NOMO-1 (cell line): ENCODE data around the gene RINT1.

Source experiments
- DNase-seq, 2 experiments: peaks; one replicate each; lab custom pipeline; 2025; ENCODE audit not compliant: unreplicated experiment in 2 of 2; lab: John Stamatoyannopoulos, UW

The RINT1 gene

GRCh38 chr7:105530546-105530945 lies 1.5 kb upstream of the RINT1 start:
- DNase-seq: no peak

DNA sequence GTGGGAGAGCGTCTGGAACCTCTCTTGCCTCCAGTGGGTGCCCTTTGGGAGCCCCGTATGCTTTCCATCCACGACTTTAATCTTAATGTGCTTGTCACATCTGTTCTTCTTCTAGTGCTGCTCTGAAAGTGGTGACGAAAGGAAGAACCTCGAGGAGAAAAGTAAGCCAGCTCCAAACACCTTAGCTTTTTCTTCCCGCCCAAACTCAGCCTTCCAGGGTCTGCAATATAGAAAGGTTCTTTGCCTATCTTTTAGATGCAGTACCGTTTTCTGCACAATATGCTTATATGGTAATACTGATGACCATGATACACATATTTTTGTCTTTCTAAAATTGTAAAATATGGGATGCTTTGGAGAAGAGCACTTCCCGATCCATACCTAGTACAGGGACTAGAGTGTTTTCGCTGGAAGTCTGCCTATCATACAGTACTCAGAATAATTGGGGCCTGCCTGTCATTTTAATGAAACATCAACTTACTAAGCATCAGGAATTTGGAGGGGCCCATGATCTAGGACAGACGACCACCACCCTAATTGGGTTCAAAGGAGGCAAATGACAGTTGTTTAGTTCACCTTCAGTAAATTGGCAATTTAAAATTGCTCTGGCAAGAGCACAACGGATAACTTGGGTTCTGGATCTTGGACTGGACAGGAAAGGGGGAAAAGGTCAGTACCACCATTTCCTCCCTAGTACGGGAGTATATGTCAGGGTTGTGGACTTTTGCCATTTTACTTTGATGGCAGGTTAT lies 884 bp downstream of the RINT1 start:
- DNase-seq: no peak

- DNase-seq: no peak
These were observed 6.3 kb downstream of the RINT1 start for GRCh38 chr7:105538339-105538738.

GRCh38 chr7:105559926-105560325 lies 27.9 kb downstream of the RINT1 start:
- DNase-seq: no peak

DNA sequence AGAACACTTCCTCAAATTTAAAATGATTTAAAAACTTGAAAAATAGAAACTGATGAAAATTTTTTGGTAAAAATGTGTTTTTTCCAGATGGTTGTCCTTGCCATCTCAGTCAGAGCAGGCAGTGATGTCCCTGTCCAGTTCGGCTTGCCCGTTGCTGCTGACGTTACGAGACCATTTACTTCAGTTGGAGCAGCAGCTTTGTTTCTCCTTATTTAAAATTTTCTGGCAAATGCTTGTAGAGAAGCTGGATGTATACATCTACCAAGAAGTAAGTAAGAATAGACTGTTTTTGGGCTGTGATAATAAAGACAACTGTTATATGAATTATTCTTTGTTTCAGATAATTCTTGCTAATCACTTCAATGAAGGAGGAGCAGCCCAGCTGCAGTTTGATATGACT lies 33.2 kb downstream of the RINT1 start:
- no peak for DNase-seq

DNA sequence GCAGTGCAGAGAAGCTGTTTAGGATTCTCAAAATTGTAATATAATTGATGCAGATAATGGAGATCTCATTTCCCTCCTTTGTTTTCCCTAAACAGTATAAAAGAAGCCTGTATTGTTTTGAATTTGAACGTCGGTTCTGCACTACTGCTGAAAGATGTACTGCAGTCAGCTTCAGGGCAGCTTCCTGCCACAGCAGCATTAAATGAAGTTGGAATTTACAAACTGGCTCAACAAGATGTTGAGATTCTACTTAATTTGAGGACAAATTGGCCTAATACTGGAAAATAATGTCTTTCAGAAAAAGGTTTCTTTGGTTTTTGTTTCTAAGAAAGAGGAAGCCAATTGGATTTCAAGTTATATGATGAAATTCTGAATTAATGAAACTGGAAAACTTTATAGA lies 35.0 kb downstream of the RINT1 start:
- DNase-seq: no peak

- no peak for DNase-seq
These were observed 35.8 kb downstream of the RINT1 start for GRCh38 chr7:105567821-105568220.

- DNase-seq: no peak
These were observed 39.9 kb downstream of the RINT1 start for GRCh38 chr7:105571891-105572290.

- no peak for DNase-seq
These were observed 45.2 kb downstream of the RINT1 start for GRCh38 chr7:105577251-105577650.

- no peak for DNase-seq
These were observed 46.5 kb downstream of the RINT1 start for GRCh38 chr7:105578496-105578895.

- DNase-seq: no peak
These were observed 48.2 kb downstream of the RINT1 start for GRCh38 chr7:105580022-105580740.

DNA sequence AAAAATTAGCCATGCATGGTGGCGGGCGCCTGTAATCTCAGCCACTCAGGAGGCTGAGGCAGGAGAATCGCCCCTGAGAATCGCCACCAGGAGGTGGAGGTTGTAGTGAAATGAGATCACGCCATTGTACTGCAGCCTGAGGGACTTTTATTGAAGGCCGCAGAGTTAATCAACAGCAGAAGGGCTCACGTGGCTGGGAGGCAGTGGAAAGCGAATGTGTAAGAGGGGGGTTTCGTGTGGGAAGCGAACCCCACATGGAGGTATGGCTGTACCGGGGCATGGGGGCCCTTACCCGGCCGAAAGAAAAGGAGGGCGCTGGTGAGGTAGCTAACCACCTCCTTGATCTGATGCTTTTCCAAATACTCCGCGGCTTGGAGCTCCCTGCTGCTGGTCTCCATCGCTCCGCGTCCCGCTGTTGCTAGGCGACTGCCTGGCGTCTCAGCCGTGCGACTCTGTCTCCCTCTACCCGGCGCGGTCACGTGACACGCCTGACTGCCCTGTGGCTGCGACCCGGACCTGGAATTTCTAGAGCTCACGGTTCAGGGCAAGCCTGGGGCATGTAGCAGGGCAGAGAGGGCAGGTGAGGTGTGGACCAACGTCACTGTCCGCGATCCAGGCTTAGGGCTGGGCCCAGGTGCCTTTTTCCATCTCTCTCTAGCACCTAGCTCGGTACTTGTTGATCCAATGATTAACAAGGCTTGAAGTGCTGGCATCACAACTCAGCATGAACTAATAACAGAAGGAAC lies 49.2 kb downstream of the RINT1 start, which contains the start of gene EFCAB10:
TSS of gene EFCAB10 (minus strand) at position 428 of the 746 bp plus-strand sequence. CDS start at position 398, 30 bp downstream.
- DNase-seq: no peak

- no peak for DNase-seq
These were observed 51.1 kb downstream of the RINT1 start for GRCh38 chr7:105583061-105583460.

- no peak for DNase-seq
These were observed 52.2 kb downstream of the RINT1 start for GRCh38 chr7:105584165-105584564.

DNA sequence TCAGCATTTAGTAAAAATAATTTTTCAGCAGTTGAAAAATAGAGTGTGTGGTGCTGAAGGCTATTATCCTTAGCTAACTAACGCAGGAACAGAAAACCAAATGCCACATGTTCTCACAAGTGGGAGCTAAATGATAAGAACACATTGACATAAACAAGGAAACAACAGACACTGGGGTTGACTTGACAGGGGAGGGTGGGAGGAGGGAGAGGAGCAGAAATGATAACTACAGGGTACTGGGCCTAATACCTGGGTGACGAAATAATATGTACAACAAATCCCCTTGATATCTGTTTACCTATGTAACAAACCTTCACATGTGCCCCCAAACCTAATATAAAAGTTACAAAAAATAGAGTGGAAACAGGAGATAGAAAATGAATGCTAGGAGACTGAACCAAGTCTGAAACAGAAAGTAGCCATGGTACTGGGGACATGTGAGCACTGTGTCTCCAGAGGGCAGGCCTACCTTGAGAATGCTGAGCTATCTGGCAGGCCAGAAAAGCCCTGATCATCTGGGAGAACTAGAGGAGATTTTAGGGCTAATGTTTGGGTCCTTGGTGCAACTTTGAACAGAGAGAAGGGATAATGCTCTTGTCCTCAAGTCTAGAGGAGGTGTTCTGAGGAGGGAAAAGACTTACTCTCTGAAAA lies 54.0 kb downstream of the RINT1 start:
- no peak for DNase-seq

DNA sequence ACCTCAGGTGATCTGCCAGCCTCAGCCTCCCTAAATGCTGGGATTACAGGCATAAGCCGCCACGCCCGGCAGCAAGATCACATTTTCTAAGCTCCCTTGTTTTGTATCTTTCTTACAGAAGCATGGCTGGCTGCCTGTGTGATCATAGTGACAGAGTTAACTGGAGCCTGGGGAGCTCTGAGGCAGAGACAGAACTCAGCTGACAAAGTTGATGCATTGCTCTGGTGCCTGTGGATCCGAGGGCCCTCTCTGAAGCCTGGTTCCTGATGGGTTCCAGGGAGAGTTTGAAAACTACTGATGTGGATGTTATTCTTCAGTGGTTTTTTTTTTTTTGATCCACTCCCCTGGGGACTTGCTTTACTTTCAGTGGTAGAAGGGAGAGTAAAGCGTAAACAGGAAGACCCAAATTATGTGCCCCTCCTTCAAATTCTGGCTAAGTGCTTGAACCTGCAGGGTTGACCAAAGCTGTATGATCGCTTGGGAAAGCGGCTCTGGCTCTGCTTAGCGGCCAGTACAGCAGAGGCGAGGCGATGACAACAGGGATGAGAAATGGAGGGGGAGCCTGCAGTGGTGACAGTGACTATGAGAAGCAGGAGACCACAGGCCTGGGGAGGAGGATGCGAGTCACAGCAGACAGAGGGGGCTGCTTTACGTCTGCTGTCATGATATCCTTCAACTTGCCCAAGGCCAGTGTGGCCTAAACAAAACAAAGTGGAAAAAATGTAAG lies 56.1 kb downstream of the RINT1 start:
- no peak for DNase-seq

DNA sequence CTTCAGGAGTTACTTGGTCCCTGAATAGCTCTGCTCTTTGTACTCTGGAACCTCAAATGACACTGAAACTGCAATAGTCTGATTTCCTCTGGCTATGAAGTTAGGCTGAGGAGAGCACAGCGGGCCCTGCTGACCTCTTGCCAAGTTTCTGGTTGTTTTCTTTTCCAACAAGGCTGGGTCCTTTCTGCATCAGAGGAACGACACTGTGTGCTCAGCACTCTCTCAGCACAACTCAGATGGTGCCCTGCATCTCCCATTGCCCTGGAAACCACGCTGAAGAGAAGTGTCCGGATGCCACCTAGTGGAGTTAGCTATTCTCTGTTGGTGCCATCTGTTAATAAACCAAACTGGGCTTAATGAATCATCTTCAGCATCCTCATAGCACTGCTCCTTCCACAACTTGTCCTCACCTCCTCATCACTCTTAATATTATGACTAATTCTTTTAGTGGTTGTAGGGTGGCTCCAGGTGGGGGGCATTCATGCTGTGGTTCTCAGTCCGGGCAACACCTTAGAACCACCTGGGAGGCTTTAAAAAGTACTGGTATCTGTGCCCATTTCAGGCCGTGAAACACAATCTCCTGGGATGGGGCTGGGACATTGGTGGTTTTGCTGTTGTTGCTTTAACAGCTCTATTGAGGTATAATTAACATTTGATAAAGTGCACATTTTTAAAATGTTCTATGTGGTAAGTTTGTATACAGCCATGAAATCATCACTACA lies 57.5 kb downstream of the RINT1 start:
- peak in 1 of 2 experiments; percentile 24 for DNase-seq

GRCh38 chr7:105590793-105591192 lies 58.8 kb downstream of the RINT1 start:
- DNase-seq: no peak

GRCh38 chr7:105591522-105591921 lies 59.5 kb downstream of the RINT1 start:
- DNase-seq: no peak

- DNase-seq: no peak
These were observed 62.0 kb downstream of the RINT1 start for GRCh38 chr7:105594034-105594433.
